NT2/D1 (cell line): Measurements from ENCODE around the gene ULBP1.

Experiments used
- SUZ12 ChIP-seq: IDR thresholded peaks from 2 replicates; pipeline ENCODE4 v1.6.1; 2011; ENCODE audit not compliant: insufficient read length, insufficient read depth; ENCODE audit errors: extremely low read depth
- ZNF274 ChIP-seq: IDR thresholded peaks from 2 replicates; pipeline ENCODE4 v1.6.1; 2011; ENCODE audit warnings: mild to moderate bottlenecking, low read depth, low read length

GRCh38 chr6:150006961-150007464 lies 43.3 kb downstream of the ULBP1 start:
- TF ChIP-seq SUZ12 (no peak), ZNF274 (no peak)
